ENCODE results near the gene MTMR12.

- TF ChIP-seq CTCF (conservative IDR thresholded peaks at IDR 0.05; ENCODE audit: low read length) (no peak), EZH2phosphoT487 (IDR thresholded peaks at IDR 0.05; ENCODE audit: borderline replicate concordance, low read depth, low read length) (no peak)
Observed at GRCh38 chr5:32304622-32305021, 8.1 kb downstream of the MTMR12 start.
